HTERT RPE-1 (cell line): ENCODE measurements around the gene PIK3R1.

Experiments
- in situ Hi-C: fragments of 300-500 bp; cut with MboI; formaldehyde crosslinking; loops from 4 replicates; pipeline ENCODE4 v1.14.3; 2020; ENCODE audit warnings: low sequenced_read_pairs

PIK3R1 gene

DNA sequence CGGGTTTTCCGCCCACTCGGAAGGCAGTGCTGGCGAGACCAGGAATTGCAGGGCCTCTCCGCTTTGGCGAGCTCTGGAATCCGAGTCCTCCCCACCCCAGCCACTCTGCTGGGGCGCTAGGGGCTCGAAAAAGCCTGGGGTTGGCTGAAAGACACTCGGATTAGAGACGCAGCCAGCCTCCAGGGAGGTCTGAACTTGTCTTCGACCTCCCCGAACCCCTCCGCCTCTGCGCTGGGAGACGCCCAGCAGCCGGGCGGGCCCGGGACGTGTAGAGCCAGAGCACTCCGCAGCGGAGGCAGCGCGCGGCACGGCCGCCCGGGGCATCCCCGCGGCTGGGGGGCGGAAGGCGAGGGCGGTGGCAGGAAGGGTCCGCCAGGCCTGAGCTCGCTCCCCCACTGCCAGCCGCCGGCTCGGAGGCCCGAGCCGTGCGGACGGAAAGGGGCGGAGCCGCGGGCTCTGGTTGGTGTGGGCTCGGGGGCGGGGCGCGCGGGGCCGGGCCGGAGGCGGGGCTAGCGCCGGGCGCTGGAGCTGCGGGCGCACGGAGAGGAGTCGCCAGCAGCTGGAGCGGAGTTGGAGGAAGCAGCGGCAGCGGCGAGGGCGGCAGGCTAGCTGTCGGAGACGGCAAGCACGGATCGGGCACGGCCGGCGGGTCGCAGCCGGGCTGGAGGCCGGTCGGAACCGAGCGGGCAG is at the start of gene PIK3R1:
TSS of gene PIK3R1 (plus strand) at position 549 of the 690 bp plus-strand sequence. CDS start 10,920 bp downstream, outside the sequence.
- in situ Hi-C loops: no loop called here

GRCh38 chr5:68167195-68167651 is 48.3 kb upstream of the PIK3R1 start:
- in situ Hi-C loops: no loop called here

DNA sequence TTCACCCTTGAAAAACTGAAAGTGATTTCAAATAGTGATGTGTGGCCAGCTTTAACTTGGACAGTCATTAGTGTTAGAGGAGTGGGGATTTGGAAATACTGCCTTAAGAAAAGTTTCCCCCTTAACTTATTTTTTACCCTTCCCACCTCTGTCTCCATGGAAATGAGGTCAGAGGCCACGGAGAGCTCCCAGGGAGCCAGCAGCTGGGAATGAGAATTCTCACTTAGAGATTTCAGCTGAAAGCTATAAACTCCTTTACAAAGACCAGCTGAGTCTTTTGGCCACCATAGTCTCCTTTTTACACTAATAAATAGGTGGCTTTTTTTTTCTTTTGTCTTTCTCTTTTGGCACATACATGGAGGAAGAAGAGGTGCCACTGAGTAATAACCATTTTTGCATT is 45.7 kb upstream of the PIK3R1 start:
- in situ Hi-C loops: no loop called here

- in situ Hi-C loops: no loop called here
Measured at GRCh38 chr5:68170826-68171558, 44.6 kb upstream of the PIK3R1 start.

- in situ Hi-C loops: no loop called here
Measured at GRCh38 chr5:68172314-68172713, 43.2 kb upstream of the PIK3R1 start.

DNA sequence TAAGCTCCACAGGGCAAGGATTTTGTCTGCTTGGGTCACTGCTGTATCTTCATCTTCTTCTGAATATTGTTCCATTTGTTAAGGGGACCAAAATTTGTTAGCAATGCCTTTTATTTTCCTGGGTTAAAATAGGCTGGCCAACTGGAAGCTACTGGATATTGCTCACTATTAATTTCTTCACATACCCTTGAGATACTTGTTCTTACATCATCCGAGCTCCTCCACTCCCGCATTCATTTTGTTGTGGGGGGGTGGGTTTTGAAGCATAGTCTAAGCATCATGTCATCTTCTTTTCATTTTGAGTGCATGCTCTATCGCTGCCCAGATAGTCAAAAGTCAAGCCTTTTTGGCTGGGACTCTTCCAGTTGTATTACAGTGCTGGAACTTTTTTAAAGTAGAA is 42.5 kb upstream of the PIK3R1 start:
- in situ Hi-C loops: no loop called here

DNA sequence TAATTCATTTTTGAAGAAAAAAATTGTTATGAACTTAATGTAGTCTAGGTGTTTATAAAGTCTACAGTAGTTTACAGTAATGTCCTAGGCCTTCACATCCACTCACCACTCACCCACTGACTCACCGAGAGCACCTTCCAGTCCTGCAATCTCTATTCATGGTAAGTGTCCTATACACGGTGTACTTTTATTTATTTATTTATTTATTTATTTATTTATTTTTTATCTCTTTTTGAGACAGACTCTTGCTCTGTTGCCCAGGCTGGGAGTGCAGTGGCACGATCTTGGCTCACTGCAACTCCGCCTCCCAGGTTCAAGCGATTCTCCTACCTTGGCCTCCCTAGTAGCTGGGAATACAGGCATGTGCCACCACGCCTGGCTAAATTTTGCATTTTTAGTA is 39.3 kb upstream of the PIK3R1 start:
- in situ Hi-C loops: no loop called here

DNA sequence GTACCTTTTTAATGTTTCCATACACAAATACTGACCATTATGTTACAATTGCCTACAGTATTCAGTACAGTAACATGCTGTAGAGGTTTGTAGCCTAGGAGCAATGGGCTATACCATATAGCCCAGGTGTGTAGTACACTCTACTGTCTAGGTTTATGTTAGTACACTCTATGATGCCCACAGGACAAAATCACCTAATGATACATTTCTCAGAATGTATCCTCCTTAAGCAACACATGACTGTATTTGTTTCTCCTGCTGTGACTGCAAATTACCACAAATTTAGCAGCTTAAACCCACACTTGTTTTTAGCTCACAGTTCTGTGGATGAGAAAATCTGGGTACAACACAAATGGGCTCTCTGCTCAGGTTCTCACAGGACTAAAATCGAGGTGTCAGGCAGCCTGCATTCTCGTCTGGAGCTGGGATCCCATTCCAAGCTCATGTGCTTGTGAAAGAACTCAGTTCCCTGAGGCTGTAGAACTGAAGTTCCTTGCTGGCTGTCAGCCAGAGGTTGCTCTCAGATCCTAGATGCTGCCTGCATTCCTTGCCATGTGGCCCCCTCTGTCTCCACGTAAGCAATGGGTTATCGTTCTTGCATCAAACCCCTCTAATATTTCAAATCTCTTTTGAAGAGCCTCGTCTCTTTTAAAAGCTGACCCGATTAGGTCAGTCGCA is 38.6 kb upstream of the PIK3R1 start:
- in situ Hi-C loops: no loop called here

DNA sequence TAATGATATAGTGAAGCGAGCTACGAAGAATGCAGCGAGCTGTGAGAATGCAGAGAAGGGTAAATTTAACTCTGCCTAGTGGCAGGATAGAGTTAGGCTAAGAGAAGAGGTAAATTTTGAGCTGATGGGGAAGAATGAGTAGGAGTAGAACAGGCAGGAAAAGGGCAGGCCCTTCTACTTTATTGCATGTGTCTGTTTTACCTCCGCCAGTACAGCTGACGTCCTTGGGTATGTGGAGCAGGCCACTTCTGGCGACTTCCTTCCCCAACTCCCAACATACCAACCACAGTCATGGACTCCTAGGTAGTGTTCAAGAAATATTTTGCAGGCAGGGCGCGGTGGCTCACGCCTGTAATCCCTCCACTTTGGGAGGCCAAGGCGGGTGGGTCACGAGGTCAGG is 37.9 kb upstream of the PIK3R1 start:
- in situ Hi-C loops: no loop called here

GRCh38 chr5:68178579-68178978 is 37.0 kb upstream of the PIK3R1 start:
- in situ Hi-C loops: no loop called here

DNA sequence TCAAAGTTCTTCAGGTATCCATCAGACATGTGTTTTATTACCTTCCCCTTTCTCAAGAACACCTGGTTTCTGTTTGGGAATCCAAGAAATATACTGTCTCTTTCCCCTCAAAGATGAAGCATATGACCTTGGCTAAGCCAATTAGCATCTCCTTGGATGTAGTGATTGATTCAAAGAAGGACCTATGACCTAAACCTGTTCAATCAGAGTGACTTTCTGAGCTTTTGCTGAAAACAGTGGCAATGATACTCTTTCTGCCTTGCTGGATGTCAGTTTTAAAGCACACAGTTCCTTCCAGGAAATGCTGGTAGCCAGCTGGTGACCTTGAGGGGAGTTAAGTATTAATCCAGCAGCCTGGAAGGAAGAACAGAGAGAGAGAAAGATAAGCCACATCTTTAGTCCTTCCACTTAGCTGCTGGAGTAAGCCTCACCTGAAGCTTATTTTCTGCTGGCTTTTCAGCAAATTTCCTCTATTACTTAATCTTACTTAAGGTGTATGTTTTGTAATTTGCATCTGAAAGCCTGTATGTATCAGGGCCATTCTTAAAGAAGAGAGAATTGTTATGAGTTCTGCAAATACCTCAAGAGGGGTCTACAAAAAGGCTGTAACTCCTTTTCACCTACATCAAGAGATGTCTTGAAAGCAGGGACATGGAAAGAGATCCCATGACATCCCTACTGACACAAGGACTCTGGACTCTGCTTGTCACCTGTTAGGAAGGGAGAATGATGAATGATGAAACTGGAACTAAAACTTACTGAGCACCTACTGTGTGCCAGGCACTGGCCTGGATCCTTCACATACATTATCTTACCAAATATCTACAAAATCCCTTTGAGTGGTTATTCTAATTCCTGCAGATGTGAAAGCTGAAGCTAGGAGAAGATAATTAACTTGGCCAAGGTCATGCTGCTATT is 35.2 kb upstream of the PIK3R1 start:
- in situ Hi-C loops: no loop called here

DNA sequence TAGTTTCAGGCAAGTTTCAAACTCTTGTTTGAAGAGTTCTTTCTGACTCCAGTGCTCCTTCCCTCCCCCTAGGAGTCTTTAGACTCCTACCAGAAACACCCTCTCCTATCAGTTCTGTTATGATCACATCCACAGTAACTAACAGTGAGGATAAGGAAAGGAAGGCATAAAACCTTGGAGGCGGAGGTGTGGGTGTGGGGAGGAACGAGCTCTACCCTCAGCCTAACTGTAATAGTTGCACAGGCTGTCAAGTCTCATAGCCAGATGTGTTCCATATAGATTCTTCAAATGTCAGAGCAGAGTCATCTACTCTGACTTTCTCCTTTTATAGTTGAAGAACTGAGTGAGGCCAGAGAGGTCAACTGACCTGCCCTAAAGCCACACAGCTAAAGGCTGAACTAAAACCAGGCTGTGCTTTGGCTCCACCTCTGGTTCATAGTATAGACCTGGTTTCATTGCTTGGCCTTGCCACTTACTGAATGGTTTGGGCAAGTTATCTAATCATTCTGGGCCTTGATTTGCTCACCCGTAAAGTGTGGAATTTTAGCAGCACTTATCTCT is 34.4 kb upstream of the PIK3R1 start:
- in situ Hi-C loops: no loop called here

GRCh38 chr5:68182094-68182493 is 33.5 kb upstream of the PIK3R1 start:
- in situ Hi-C loops: no loop called here

DNA sequence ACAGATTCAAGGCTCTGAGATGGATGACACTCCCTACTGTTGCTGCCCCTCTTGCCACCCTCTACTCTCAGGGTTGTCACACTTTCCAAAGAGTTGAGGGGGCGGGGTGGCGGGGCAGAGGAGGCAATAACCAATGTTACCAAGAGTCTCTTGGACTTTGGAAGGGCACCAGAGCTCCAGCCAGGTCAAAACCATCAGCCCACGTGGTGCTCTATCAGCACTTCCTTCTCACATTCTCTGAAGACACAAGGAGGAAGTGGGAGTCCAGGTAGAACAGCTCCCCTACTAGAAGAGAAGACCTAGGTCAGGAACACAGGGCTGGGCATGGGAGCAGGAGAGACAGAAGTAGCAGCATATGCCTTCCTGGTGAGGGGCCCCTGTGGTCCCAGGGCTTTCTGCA is 33.0 kb upstream of the PIK3R1 start:
- in situ Hi-C loops: no loop called here

DNA sequence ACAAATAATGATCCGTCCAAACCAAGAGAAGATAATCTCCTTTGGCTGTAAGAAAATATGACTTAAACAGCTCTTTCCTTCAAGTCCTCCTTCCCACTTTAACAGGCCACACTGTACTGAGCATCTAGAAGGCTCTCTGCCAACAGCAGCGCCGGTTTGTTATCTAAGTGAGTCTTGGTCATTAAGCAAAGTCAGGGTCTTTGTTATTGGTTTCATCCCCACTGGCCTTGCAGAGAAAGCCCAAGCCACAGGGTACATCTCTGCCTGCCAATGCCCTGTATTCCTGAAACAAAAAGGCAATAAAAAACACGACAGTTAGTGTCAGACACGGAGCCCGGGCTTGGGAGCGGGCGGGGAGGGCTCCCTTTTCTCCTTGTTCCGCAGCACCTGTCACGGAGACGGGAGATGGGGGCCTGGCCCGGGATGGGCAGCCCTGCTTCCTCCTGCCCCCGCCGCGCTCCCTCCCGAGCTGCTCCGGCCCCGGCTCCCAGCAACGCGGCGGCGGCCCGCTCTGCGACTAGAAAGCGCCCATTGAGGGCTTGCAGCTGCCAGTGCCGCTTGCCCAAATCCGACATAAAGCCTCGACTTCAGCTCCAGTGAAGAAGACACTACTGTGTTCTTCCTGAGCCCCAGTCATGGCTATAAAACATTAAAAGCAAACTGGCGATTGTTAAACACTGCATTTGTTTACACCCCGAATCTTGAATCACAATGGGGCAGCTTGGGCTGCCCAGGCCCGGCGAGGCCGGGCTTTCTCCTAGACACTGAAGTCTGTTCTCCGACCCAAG is 28.1 kb upstream of the PIK3R1 start:
- in situ Hi-C loops: no loop called here

DNA sequence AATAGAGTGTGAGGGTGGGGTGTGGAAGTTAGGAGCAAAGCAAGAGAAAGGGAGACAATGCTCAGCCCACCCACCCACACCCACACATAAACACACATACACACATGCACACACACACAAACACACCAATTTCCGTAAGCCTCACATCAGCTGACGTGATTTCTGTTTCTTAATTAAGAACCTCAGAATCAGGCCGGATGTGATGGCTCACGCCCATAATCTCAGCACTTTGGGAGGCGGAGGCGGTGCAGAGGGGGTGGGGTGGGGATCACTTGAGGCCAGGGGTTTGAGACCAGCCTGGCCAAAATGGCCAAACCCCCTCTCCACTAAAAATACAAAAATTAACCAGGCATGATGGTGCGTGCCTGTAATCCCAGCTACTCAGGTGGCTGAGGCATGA is 26.4 kb upstream of the PIK3R1 start:
- in situ Hi-C loops: no loop called here

GRCh38 chr5:68189613-68190012 is 25.9 kb upstream of the PIK3R1 start:
- in situ Hi-C loops: no loop called here

DNA sequence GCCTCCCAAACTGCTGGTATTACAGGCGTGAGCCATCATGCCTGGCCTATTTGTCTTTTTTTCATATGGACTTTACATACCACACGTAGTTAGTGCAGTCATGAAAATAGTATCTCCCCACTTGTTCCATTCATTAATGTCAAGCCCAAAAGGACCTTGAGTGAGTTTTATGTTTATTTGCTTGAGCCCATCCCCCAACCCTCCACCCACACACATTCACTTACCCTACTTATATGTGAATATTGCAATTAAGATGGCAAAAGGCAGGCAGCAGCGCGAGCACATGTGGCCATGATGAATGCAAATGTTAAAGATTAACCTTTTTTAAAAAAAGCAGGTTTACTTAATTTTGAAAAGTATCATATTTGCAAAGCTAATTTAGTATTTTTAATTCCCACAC is 24.9 kb upstream of the PIK3R1 start:
- in situ Hi-C loops: no loop called here

DNA sequence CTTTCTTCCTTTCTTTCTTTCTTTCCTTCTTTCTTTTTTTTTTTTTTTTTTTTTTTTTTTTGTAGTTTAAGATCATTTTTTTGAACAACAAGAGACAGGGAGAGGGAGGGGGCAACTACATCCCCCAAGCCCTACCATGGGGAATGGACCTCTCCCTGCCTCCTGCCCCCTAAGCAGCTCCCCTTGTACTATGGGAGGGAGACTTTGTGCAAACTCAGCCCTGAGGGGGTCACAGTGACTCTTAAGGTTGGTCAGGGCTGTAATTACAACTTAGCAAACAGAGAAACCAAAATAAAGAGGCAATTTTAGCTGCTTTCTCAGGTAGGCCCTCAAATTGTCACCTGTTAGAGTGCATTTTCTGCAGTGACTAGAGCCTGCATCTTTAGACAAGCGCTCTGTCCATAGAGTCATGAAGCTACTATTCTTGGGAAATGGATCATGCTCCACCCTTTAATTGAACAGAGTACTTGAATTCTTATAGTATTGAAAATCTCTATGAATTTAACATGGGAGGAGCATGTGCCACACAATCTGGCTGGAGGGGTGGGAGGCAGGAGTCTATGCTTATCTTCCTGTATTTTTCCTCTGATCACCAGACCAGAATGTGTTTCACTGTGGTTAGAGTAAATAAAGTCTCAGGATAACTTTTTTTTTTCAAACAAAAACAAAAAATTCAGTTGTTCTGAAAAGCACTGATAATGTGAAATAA is 24.3 kb upstream of the PIK3R1 start:
- in situ Hi-C loops: no loop called here
